ENCODE data around the gene DLGAP4. TPM values are rescaled to one million over a fixed set of nuclear protein-coding genes. Genes with fewer than 3 reads are reported as not detected.

Gene DLGAP4
- total and polyA plus RNA-seq, 2 of the 8 experiments (the other 6 are each of a cell fraction or from before 2014, with no cell fraction given), result 41.2 to 57.2 TPM

DNA sequence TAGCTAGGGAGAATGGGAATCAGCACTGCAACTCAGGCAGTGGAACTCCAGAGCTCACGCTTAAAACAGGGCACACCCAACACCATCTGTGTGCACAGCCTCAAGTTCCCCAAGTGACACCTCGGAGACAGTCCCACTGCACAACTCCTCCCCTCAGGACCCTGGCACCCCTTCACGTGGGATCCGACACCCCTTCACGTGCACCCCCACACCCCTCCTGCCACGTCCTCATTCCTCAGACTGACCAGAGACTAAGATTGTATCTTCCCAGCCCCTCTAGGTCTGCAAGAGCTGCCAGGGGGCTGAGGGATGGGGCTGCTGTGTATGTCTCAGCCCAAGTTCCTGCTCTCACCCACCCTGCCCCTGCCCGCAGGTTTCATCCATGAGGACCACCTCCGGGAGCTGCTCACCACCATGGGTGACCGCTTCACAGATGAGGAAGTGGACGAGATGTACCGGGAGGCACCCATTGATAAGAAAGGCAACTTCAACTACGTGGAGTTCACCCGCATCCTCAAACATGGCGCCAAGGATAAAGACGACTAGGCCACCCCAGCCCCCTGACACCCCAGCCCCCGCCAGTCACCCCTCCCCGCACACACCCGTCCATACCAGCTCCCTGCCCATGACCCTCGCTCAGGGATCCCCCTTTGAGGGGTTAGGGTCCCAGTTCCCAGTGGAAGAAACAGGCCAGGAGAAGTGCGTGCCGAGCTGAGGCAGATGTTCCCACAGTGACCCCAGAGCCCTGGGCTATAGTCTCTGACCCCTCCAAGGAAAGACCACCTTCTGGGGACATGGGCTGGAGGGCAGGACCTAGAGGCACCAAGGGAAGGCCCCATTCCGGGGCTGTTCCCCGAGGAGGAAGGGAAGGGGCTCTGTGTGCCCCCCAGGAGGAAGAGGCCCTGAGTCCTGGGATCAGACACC is 242.8 kb downstream of the DLGAP4 start (continued):
- TF ChIP-seq MAFK (IDR thresholded peaks at IDR 0.05; ENCODE audit: low read depth, low read length), result no peak
- TF ChIP-seq ASH2L (IDR thresholded peaks at IDR 0.05; ENCODE audit: low read length), result no peak
- TF ChIP-seq PHF8 (conservative IDR thresholded peaks at IDR 0.05; ENCODE audit: low read depth, low read length), result no peak
- TF ChIP-seq, protein P1, sequence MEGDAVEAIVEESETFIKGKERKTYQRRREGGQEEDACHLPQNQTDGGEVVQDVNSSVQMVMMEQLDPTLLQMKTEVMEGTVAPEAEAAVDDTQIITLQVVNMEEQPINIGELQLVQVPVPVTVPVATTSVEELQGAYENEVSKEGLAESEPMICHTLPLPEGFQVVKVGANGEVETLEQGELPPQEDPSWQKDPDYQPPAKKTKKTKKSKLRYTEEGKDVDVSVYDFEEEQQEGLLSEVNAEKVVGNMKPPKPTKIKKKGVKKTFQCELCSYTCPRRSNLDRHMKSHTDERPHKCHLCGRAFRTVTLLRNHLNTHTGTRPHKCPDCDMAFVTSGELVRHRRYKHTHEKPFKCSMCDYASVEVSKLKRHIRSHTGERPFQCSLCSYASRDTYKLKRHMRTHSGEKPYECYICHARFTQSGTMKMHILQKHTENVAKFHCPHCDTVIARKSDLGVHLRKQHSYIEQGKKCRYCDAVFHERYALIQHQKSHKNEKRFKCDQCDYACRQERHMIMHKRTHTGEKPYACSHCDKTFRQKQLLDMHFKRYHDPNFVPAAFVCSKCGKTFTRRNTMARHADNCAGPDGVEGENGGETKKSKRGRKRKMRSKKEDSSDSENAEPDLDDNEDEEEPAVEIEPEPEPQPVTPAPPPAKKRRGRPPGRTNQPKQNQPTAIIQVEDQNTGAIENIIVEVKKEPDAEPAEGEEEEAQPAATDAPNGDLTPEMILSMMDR (IDR thresholded peaks at IDR 0.05; ENCODE audit: control extremely low read depth in 1 of 3, insufficient read depth in 1 of 3, low read depth in 1 of 3, low read length in 3 of 3), result no peak
- TF ChIP-seq EGR1 (IDR thresholded peaks at IDR 0.05; ENCODE audit: borderline replicate concordance, low read depth, low read length), result no peak
- TF ChIP-seq, protein P2, sequence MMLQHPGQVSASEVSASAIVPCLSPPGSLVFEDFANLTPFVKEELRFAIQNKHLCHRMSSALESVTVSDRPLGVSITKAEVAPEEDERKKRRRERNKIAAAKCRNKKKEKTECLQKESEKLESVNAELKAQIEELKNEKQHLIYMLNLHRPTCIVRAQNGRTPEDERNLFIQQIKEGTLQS (IDR thresholded peaks at IDR 0.05; ENCODE audit: insufficient read depth, low read depth, low read length), result no peak
- TF ChIP-seq SRF (IDR thresholded peaks at IDR 0.05; ENCODE audit: low read depth, low read length), result no peak

Measured in H1 (cell line).